ENCODE results near the gene PIP4K2C.

DNA sequence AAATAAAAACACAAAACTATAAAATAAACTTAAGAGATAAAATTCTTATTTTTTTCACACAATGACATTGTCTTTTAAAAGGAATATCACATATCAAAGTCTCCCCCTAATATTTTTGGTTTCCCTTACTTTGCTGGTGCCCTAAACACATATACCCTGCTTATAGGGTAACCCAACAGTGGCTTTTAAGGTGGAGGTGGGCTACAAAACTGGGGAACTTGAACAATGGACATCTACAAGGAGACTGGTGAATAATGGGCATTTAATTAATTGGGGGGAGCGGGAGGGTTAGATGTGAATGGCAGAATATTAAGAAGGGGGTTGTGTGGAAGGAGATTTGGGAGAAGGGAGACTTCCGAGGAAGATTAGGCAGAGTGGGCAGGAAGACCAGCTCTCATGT is 32.4 kb downstream of the PIP4K2C start:
- no peak for TF ChIP-seq POLR2A (IDR thresholded peaks at IDR 0.05; ENCODE audit: low read length)
- TF ChIP-seq MAX (IDR thresholded peaks at IDR 0.05) = no peak
- no peak for TF ChIP-seq CBX8 (IDR thresholded peaks at IDR 0.05)

Measured in A549 (cell line).